Nephron progenitor cell (in vitro differentiated cells): Measurements from ENCODE around the gene MRPS6.

Experiments used
- DNase-seq: peaks from one replicate; pipeline ENCODE4 v3.0.0; 2021
- H3K27ac Mint-ChIP-seq: 2 replicates; pipeline ENCODE4 v1.8.0; 2021; ENCODE audit warnings: mild to moderate bottlenecking, moderate library complexity, mixed read lengths
- H3K27me3 Mint-ChIP-seq: 2 replicates; pipeline ENCODE4 v1.8.0; 2021; ENCODE audit warnings: mild to moderate bottlenecking, low read depth, mixed read lengths; ENCODE audit not compliant: poor library complexity
- H3K36me3 Mint-ChIP-seq: 2 replicates; pipeline ENCODE4 v1.8.0; 2021; ENCODE audit warnings: low read depth, mixed read lengths
- H3K4me1 Mint-ChIP-seq: 2 replicates; pipeline ENCODE4 v1.8.0; 2021; ENCODE audit warnings: mixed read lengths
- H3K4me3 Mint-ChIP-seq: 2 replicates; pipeline ENCODE4 v1.8.0; 2021; ENCODE audit warnings: mild to moderate bottlenecking, moderate library complexity, mixed read lengths
- H3K9me3 Mint-ChIP-seq: 2 replicates; pipeline ENCODE4 v1.8.0; 2021; ENCODE audit warnings: mild to moderate bottlenecking, moderate library complexity, mixed read lengths
- TF ChIP-seq, protein P1 (sequence below): fragments of 200-600 bp; sonication (generic); IDR thresholded peaks from 2 replicates; pipeline ENCODE4 v1.5.0; 2021; ENCODE audit warnings: antibody characterized with exemption

The MRPS6 gene

DNA sequence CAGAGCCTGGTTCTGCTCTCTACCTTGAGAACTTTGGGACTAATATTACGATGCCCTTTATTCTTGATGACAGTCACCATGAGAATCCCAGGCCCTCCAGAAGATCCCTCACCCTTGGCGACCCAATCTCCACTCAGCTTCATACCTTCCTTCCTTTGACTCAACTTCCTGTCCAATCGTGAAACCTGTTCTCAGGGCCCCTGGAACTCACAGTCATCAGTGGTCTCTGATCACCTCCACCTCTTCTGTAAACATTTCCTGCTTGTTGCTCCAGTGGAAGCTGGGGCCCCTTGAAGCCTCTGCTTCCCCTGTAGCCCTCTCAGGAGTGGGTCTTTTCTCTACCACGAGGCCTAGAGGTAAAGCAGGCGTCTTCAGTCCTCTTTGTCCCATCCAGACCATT is 79.1 kb downstream of the MRPS6 start:
- Mint-ChIP-seq H3K9me3 (peaks cover 34% of the 10 kb centered on the region), H3K36me3 (peaks cover 86% of the 10 kb centered on the region), H3K27ac (peak overlapping the region; percentile 17), H3K27me3 (peaks cover 3% of the 10 kb centered on the region), H3K4me1 (peaks cover 13% of the 10 kb centered on the region), H3K4me3 (no peak overlapping the region)
- no peak for DNase-seq
- TF ChIP-seq, protein P1, sequence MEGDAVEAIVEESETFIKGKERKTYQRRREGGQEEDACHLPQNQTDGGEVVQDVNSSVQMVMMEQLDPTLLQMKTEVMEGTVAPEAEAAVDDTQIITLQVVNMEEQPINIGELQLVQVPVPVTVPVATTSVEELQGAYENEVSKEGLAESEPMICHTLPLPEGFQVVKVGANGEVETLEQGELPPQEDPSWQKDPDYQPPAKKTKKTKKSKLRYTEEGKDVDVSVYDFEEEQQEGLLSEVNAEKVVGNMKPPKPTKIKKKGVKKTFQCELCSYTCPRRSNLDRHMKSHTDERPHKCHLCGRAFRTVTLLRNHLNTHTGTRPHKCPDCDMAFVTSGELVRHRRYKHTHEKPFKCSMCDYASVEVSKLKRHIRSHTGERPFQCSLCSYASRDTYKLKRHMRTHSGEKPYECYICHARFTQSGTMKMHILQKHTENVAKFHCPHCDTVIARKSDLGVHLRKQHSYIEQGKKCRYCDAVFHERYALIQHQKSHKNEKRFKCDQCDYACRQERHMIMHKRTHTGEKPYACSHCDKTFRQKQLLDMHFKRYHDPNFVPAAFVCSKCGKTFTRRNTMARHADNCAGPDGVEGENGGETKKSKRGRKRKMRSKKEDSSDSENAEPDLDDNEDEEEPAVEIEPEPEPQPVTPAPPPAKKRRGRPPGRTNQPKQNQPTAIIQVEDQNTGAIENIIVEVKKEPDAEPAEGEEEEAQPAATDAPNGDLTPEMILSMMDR = no peak

DNA sequence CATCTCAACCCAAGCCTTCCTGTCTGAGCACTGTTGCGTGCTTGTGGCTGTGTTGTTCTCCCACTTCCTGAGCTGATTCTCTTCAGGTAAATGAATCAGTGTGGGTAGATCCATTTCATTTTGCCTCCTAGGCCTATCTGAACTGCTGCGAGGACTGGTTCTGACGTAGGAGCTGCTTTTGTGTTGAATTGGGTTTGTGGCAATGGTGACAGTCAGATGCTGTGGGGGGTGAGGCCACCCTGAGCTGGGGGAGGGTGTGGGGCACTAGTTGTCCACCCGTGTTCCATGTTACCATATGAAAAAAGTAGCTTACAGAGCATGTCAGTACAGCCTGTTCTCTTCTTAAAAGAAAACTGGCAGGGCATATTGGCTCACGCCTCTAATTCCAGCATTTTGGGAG is 81.5 kb downstream of the MRPS6 start:
- Mint-ChIP-seq H3K36me3 (peaks cover 85% of the 10 kb centered on the region), H3K4me3 (no peak overlapping the region), H3K4me1 (peaks cover 7% of the 10 kb centered on the region), H3K9me3 (peaks cover 49% of the 10 kb centered on the region), H3K27ac (no peak overlapping the region), H3K27me3 (peaks cover 6% of the 10 kb centered on the region)
- DNase-seq = no peak
- TF ChIP-seq, protein P1 = no peak

DNA sequence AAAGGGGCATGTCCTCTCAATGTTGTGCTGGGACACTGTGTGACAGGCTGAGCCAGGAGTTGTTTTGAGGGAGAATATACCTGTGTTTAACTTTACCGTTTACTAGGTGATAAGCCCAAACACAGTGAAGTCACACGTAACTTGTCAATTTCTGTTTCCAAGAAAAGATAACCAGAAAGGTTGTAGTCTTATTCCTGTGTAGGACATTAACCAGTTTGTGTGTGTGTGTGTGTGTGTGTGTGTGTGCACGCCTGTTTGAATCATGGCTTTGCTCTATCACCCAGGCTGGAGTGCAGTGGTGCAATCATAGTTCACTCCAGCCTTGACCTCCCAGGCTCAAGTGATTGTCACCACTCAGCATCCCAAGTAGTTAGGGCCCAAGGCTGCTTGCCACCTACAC is 83.6 kb downstream of the MRPS6 start:
- peaks cover 5% of the 10 kb centered on the region for H3K4me1 Mint-ChIP-seq
- TF ChIP-seq, protein P1 = no peak
- peaks cover 51% of the 10 kb centered on the region for H3K9me3 Mint-ChIP-seq
- H3K36me3 Mint-ChIP-seq = peaks cover 79% of the 10 kb centered on the region
- DNase-seq = no peak
- peaks cover 6% of the 10 kb centered on the region for H3K27me3 Mint-ChIP-seq
- no peak overlapping the region for H3K27ac Mint-ChIP-seq
- H3K4me3 Mint-ChIP-seq = no peak overlapping the region

DNA sequence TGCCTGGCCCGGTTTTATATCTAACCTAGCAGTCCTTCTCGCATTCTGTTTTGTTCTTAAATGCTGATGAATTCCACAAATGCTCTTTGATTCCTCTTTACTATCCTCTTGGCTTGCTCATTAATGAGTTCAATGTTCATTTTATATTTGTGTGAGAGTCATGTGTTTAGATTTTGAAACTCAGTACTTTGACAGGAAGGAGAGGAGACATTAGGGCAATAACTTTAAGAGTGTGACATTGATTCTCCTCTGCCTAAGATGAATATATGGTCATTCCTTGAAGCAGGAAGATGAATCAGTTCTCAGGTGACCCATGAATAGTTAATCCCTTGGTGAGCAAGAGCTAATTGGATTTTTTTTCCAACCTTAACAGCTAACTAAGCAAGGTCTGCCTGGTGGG is 84.1 kb downstream of the MRPS6 start:
- H3K36me3 Mint-ChIP-seq = peaks cover 79% of the 10 kb centered on the region
- peaks cover 6% of the 10 kb centered on the region for H3K27me3 Mint-ChIP-seq
- no peak overlapping the region for H3K4me3 Mint-ChIP-seq
- peaks cover 5% of the 10 kb centered on the region for H3K4me1 Mint-ChIP-seq
- DNase-seq = no peak
- H3K27ac Mint-ChIP-seq = no peak overlapping the region
- peaks cover 52% of the 10 kb centered on the region for H3K9me3 Mint-ChIP-seq
- TF ChIP-seq, protein P1 = no peak

DNA sequence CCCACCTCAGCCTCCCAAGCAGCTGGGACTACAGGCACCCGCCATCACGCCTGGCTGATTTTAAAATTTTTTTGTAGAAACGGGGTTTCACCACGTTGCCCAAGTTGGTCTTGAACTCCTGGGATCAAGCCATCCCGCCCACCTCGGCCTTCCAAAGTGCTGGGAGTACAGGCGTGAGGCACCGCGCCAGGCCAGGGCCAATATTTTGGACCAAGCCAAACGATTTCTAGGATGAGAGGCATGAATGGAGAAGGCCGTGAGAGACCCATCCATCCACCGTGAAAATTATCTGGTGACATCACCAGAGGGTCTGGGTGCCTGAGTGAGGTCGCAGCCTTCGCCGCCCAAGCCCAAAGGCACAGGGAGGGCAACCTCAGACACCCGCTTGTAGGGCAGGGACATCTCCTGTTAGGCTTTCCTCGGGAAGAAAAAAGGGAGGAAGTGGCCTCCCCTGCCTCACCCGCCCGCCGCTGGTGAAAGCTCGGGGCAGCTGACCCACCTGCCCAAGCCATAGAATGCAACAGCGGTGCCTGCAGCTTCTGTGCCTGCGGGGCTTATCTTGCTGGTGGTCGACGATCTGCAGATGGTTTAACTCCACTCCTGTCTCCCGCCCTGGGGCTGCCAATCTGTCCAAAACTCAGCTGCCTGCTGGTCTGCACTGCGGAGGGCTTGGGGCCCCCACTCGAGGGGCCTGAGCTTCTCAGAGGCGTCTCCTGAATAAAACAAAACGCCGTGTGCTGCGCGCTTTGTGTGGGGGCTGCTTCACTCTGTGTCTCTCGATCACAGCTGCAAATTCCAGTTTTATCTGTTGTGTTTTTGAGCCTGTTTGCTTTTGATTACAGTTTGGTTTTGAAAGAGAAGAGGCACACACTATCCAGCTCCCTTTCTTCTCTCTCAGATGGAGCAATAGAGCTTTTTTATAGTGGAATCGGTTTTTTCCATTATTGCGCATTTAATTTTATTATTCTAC is 85.8 kb downstream of the MRPS6 start:
- no peak for DNase-seq
- Mint-ChIP-seq H3K27ac (no peak overlapping the region), H3K9me3 (peaks cover 61% of the 10 kb centered on the region), H3K36me3 (peaks cover 77% of the 10 kb centered on the region), H3K4me3 (no peak overlapping the region), H3K4me1 (peaks cover 5% of the 10 kb centered on the region), H3K27me3 (peaks cover 2% of the 10 kb centered on the region)
- TF ChIP-seq, protein P1 = no peak

DNA sequence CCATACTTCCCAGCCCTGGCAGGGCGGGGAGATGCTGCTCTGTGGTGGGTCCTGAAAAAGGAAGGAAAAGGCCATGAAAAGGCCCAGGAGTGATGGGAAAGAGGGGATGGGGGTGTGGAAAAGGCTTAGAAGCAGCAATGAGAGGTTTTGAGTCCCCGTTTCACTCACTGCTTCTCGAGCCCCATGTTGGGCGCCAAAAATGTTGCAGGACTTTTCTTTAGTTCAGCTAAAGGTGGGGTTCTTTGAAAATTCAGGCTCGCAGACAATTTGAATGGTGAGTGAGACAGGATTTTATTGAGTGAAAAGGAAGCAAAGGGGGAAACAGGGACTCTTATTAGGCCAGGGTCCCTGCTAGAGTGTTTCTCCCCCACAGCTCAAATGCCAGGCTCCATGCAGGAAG is 93.1 kb downstream of the MRPS6 start:
- DNase-seq = peak; percentile 15
- Mint-ChIP-seq H3K27ac (no peak overlapping the region), H3K36me3 (peaks cover 90% of the 10 kb centered on the region), H3K27me3 (peaks cover 4% of the 10 kb centered on the region), H3K4me3 (no peak overlapping the region), H3K4me1 (no peaks in the 10 kb centered on the region), H3K9me3 (peaks cover 94% of the 10 kb centered on the region)
- TF ChIP-seq, protein P1 = no peak
